ENCODE results near the gene DPYSL5.

DNA sequence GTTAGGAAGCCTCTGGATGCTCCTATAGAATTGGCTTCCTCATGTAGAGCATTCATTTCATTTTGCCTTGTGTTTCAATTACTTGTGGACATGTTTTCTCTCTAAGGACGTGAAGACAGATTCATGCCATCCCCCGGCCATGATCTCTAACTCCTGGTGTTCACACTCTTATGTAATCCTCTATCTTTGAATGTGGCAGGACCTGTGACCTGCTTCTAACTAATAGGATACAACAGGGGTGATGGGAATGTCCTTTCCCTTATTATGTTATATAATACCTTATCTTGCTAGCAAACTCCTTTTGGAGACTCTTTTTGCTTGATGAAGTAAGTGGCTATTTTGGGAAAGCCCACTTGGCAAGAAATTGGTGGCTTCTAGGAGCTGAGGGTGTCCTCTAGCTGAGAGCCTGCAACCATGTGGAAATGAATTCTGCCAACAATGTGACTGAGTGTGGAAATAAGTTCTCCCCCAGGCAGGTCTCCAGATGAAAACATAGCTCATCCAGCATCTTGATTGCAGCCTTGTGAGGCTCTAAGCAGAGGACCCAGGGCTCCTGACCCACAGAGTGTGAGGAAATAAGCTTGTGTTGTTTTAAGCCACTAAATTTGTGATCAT is 13.8 kb downstream of the DPYSL5 start:
- TF ChIP-seq CTCF (IDR thresholded peaks at IDR 0.05) (no peak), POLR2A (IDR thresholded peaks at IDR 0.05) (no peak)

All from body of pancreas (tissue), 4 donors.